Nephron (organoid): Measurements from ENCODE around the gene TMEM238.
"Not testable (repeated sequence)": the region's sequence is repeated elsewhere in the genome, so short reads cannot be mapped to it uniquely, and the experiment has no call there.

Experiments
- H3K27ac Mint-ChIP-seq, 3 experiments: 2 replicates each; pipeline ENCODE4 v1.8.0; 2020; ENCODE audit warnings: mixed read lengths in 3 of 3, mild to moderate bottlenecking in 2 of 3, moderate library complexity in 1 of 3
- H3K27me3 Mint-ChIP-seq: 2 replicates; pipeline ENCODE4 v1.8.0; 2021; ENCODE audit warnings: low read depth, mild to moderate bottlenecking, moderate library complexity, mixed read lengths
- H3K36me3 Mint-ChIP-seq: 2 replicates; pipeline ENCODE4 v1.8.0; 2020; ENCODE audit warnings: low read depth, mixed read lengths
- H3K4me1 Mint-ChIP-seq: 2 replicates; pipeline ENCODE4 v1.8.0; 2020; ENCODE audit warnings: mixed read lengths
- H3K4me3 Mint-ChIP-seq, 3 experiments: 2 replicates each; pipeline ENCODE4 v1.8.0; 2020; ENCODE audit warnings: mild to moderate bottlenecking in 3 of 3, mixed read lengths in 3 of 3, moderate library complexity in 2 of 3
- H3K9me3 Mint-ChIP-seq: 2 replicates; pipeline ENCODE4 v1.8.0; 2020; ENCODE audit warnings: mixed read lengths
- CTCF ChIP-seq, 3 experiments: fragments of 200-600 bp; sonication (generic); IDR thresholded peaks; one replicate each; pipeline ENCODE4 v1.5.0; 2021; ENCODE audit warnings: antibody characterized with exemption in 3 of 3; ENCODE audit not compliant: unreplicated experiment in 3 of 3

TMEM238 gene

GRCh38 chr19:55410168-55410567, 26.1 kb upstream of the TMEM238 start:
- Mint-ChIP-seq H3K27me3 (peaks cover 13% of the 10 kb centered on the region), H3K9me3 (peaks cover 5% of the 10 kb centered on the region), H3K36me3 (peaks cover 15% of the 10 kb centered on the region), H3K4me1 (peaks cover 26% of the 10 kb centered on the region), H3K4me3 (peak overlapping the region in 2 of 3 experiments; percentile 18 to 56), H3K27ac (peak overlapping the region; percentile 92 to 99 (median 96))
- no peak for TF ChIP-seq CTCF (IDR thresholded peaks at IDR 0.05; ENCODE audit: unreplicated experiment in 3 of 3)

GRCh38 chr19:55409179-55409578, 25.1 kb upstream of the TMEM238 start:
- Mint-ChIP-seq H3K36me3 (peaks cover 16% of the 10 kb centered on the region), H3K4me3 (peak overlapping the region in 2 of 3 experiments; percentile 56 to 97), H3K4me1 (peaks cover 26% of the 10 kb centered on the region), H3K27ac (peak overlapping the region; percentile 99 to 100 (median 99))
- H3K27me3 Mint-ChIP-seq, H3K9me3 Mint-ChIP-seq: not testable (repeated sequence)

GRCh38 chr19:55408533-55408872, 24.4 kb upstream of the TMEM238 start:
- H3K4me3 Mint-ChIP-seq = peak overlapping the region; percentile 91 to 97 (median 97)
- no peak for TF ChIP-seq CTCF (IDR thresholded peaks at IDR 0.05; ENCODE audit: unreplicated experiment in 3 of 3)
- peaks cover 9% of the 10 kb centered on the region for H3K27me3 Mint-ChIP-seq
- H3K27ac Mint-ChIP-seq = peak overlapping the region; percentile 99 to 100 (median 99)
- peaks cover 20% of the 10 kb centered on the region for H3K36me3 Mint-ChIP-seq
- peaks cover 26% of the 10 kb centered on the region for H3K4me1 Mint-ChIP-seq
- H3K9me3 Mint-ChIP-seq = peaks cover 5% of the 10 kb centered on the region

- TF ChIP-seq CTCF (IDR thresholded peaks at IDR 0.05; ENCODE audit: unreplicated experiment in 3 of 3) = no peak
- H3K4me3 Mint-ChIP-seq = peak overlapping the region; percentile 91 to 97 (median 97)
- H3K9me3 Mint-ChIP-seq = peaks cover 5% of the 10 kb centered on the region
- H3K27me3 Mint-ChIP-seq = peaks cover 9% of the 10 kb centered on the region
- peak overlapping the region; percentile 99 to 100 (median 99) for H3K27ac Mint-ChIP-seq
- H3K36me3 Mint-ChIP-seq = peaks cover 25% of the 10 kb centered on the region
- peaks cover 30% of the 10 kb centered on the region for H3K4me1 Mint-ChIP-seq
Measured at GRCh38 chr19:55407800-55408532, 23.9 kb upstream of the TMEM238 start.

GRCh38 chr19:55407550-55407799, 23.4 kb upstream of the TMEM238 start, which contains the start of gene UBE2S:
Gene UBE2S, minus strand, starts transcription at chr19:55407788. Its CDS starts 199 bp downstream, at chr19:55407589.
- not testable (repeated sequence) for H3K9me3 Mint-ChIP-seq, H3K27me3 Mint-ChIP-seq
- H3K27ac Mint-ChIP-seq = peak within 1 kb of the TSS; percentile 99 to 100 (median 99)
- H3K4me1 Mint-ChIP-seq = peaks cover 30% of the 10 kb centered on the region
- peaks cover 30% of the 10 kb centered on the region for H3K36me3 Mint-ChIP-seq
- H3K4me3 Mint-ChIP-seq = peak within 1 kb of the TSS; percentile 91 to 97 (median 97)

- Mint-ChIP-seq H3K4me1 (peaks cover 30% of the 10 kb centered on the region), H3K27me3 (peaks cover 9% of the 10 kb centered on the region), H3K9me3 (peaks cover 5% of the 10 kb centered on the region), H3K36me3 (peaks cover 34% of the 10 kb centered on the region), H3K4me3 (peak overlapping the region; percentile 91 to 97 (median 97)), H3K27ac (peak overlapping the region; percentile 33 to 99 (median 50))
- no peak for TF ChIP-seq CTCF (IDR thresholded peaks at IDR 0.05; ENCODE audit: unreplicated experiment in 3 of 3)
Measured at GRCh38 chr19:55406826-55407549, 22.9 kb upstream of the TMEM238 start.
